ENCODE data around the gene PPP1R3C. TPM values are rescaled to one million over a fixed set of nuclear protein-coding genes. Genes with fewer than 3 reads are reported as not detected.

PPP1R3C gene
- polyA plus RNA-seq, 1 donor from 2014 or later: 0.51 TPM

DNA sequence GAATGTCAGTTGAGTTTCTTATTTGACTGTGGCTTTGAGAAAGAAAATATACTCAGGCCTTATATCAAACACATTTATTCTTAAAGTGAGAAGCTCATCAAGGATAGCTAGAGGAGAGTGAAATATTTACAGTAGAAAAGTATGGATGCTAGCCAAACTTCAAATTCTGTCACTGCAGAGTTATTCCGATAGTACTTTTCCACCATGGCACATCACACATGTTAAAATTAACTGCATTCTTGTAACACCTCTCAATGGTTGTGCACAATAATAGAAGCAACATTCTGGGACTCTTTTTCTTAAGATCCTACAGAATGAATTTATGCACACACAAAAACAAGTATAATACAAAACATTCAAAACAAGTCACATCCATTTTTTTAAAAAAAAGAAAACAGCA, 4.5 kb downstream of the PPP1R3C start:
- no peaks in the 10 kb centered on the region for H3F3A ChIP-seq (ENCODE audit: insufficient read depth, low read length, poor library complexity, severe bottlenecking)

DNA sequence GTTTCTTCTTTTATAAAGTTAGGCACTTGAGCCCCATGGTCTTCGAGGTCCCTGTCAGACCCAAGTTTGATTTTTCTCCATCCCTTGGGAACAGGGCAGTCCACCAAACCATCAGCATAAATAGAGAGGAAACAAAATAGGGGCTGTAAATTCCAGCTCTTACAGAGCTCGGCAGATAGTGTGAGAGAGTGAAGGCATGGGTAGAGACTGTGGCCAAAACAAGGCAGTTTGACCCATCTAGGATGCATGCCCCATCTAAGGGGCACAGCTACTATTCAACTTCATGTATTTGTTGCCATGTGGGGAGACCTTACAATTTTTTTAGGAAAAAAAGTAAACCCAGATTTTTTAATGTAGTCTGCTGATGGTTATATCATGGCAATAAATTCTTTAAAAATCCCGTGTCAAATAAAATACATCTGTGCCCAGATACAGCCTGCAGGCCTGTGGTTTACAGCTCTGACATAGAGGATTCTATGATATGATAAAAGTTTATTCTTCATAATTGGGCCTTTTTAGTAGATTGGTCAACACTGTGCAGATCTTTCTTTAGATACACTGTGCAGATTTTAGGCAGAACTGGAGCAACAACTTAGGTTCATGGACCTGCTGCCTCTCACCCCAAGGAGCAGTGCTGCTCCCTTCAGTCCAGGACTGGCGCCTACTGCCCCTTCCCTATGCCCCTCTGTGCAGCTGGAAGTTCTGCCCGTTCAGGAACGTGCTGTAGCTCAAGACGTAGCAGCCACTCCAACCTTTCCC, 5.3 kb downstream of the PPP1R3C start:
- Histone ChIP-seq H3K36me3 (ENCODE audit: insufficient read depth, low read length) (no peaks in the 10 kb centered on the region), H3K4me2 (ENCODE audit: low read length) (no peak overlapping the region), H3K9me2 (ENCODE audit: insufficient read depth, low read length) (no peaks in the 10 kb centered on the region), H3K9me3 (ENCODE audit: low read length) (no peaks in the 10 kb centered on the region), H2AFZ (ENCODE audit: low read depth, low read length) (no peak overlapping the region), H4K20me1 (ENCODE audit: insufficient read depth) (no peaks in the 10 kb centered on the region), H3K9ac (ENCODE audit: low read length) (no peak overlapping the region), H3K27me3 (ENCODE audit: insufficient read depth, low read depth, low read length) (no peaks in the 10 kb centered on the region), H3F3A (ENCODE audit: insufficient read depth, low read length, poor library complexity, severe bottlenecking) (no peaks in the 10 kb centered on the region), H3K4me3 (ENCODE audit: low read length) (no peak overlapping the region), H3K27ac (ENCODE audit: low read length) (no peak overlapping the region), H3K79me2 (replicated peaks; ENCODE audit: insufficient read depth, low read length) (no peaks in the 10 kb centered on the region)
- TF ChIP-seq SMC3 (conservative IDR thresholded peaks at IDR 0.05; ENCODE audit: poor library complexity) (no peak), EZH2 (IDR thresholded peaks at IDR 0.05; ENCODE audit: borderline replicate concordance, insufficient read depth, low read length, poor library complexity, severe bottlenecking) (no peak), MXI1 (conservative IDR thresholded peaks at IDR 0.05; ENCODE audit: poor library complexity, severe bottlenecking) (no peak), EP300 (conservative IDR thresholded peaks at IDR 0.05; ENCODE audit: poor library complexity, severe bottlenecking) (no peak), RAD21 (conservative IDR thresholded peaks at IDR 0.05) (no peak), TAF1 (IDR thresholded peaks at IDR 0.05; ENCODE audit: low read depth) (no peak), POLR2AphosphoS5 (IDR thresholded peaks at IDR 0.05) (no peak)
- TF ChIP-seq, protein P1, sequence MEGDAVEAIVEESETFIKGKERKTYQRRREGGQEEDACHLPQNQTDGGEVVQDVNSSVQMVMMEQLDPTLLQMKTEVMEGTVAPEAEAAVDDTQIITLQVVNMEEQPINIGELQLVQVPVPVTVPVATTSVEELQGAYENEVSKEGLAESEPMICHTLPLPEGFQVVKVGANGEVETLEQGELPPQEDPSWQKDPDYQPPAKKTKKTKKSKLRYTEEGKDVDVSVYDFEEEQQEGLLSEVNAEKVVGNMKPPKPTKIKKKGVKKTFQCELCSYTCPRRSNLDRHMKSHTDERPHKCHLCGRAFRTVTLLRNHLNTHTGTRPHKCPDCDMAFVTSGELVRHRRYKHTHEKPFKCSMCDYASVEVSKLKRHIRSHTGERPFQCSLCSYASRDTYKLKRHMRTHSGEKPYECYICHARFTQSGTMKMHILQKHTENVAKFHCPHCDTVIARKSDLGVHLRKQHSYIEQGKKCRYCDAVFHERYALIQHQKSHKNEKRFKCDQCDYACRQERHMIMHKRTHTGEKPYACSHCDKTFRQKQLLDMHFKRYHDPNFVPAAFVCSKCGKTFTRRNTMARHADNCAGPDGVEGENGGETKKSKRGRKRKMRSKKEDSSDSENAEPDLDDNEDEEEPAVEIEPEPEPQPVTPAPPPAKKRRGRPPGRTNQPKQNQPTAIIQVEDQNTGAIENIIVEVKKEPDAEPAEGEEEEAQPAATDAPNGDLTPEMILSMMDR (IDR thresholded peaks at IDR 0.05; ENCODE audit: poor library complexity, severe bottlenecking): no peak
- TF ChIP-seq, protein P2, sequence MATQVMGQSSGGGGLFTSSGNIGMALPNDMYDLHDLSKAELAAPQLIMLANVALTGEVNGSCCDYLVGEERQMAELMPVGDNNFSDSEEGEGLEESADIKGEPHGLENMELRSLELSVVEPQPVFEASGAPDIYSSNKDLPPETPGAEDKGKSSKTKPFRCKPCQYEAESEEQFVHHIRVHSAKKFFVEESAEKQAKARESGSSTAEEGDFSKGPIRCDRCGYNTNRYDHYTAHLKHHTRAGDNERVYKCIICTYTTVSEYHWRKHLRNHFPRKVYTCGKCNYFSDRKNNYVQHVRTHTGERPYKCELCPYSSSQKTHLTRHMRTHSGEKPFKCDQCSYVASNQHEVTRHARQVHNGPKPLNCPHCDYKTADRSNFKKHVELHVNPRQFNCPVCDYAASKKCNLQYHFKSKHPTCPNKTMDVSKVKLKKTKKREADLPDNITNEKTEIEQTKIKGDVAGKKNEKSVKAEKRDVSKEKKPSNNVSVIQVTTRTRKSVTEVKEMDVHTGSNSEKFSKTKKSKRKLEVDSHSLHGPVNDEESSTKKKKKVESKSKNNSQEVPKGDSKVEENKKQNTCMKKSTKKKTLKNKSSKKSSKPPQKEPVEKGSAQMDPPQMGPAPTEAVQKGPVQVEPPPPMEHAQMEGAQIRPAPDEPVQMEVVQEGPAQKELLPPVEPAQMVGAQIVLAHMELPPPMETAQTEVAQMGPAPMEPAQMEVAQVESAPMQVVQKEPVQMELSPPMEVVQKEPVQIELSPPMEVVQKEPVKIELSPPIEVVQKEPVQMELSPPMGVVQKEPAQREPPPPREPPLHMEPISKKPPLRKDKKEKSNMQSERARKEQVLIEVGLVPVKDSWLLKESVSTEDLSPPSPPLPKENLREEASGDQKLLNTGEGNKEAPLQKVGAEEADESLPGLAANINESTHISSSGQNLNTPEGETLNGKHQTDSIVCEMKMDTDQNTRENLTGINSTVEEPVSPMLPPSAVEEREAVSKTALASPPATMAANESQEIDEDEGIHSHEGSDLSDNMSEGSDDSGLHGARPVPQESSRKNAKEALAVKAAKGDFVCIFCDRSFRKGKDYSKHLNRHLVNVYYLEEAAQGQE (IDR thresholded peaks at IDR 0.05; ENCODE audit: borderline replicate concordance): no peak

More for the DNA sequence above, 4.5 kb downstream of the PPP1R3C start:
- Histone ChIP-seq H3K4me2 (ENCODE audit: low read length) (no peak overlapping the region), H3K9me3 (ENCODE audit: low read length) (no peaks in the 10 kb centered on the region), H3K9ac (ENCODE audit: low read length) (no peak overlapping the region), H3K79me2 (replicated peaks; ENCODE audit: insufficient read depth, low read length) (no peaks in the 10 kb centered on the region), H3K36me3 (ENCODE audit: insufficient read depth, low read length) (no peaks in the 10 kb centered on the region), H3K9me2 (ENCODE audit: insufficient read depth, low read length) (no peaks in the 10 kb centered on the region), H3K4me3 (ENCODE audit: low read length) (no peak overlapping the region), H4K20me1 (ENCODE audit: insufficient read depth) (no peaks in the 10 kb centered on the region), H3K27me3 (ENCODE audit: insufficient read depth, low read depth, low read length) (peaks cover 5% of the 10 kb centered on the region), H3K27ac (ENCODE audit: low read length) (no peak overlapping the region), H2AFZ (ENCODE audit: low read depth, low read length) (no peak overlapping the region)
- no peak for TF ChIP-seq MXI1 (conservative IDR thresholded peaks at IDR 0.05; ENCODE audit: poor library complexity, severe bottlenecking)
- TF ChIP-seq POLR2AphosphoS5 (IDR thresholded peaks at IDR 0.05): no peak
- no peak for TF ChIP-seq EZH2 (IDR thresholded peaks at IDR 0.05; ENCODE audit: borderline replicate concordance, insufficient read depth, low read length, poor library complexity, severe bottlenecking)
- no peak for TF ChIP-seq EP300 (conservative IDR thresholded peaks at IDR 0.05; ENCODE audit: poor library complexity, severe bottlenecking)
- TF ChIP-seq, protein P2 (IDR thresholded peaks at IDR 0.05; ENCODE audit: borderline replicate concordance): no peak
- no peak for TF ChIP-seq SMC3 (conservative IDR thresholded peaks at IDR 0.05; ENCODE audit: poor library complexity)
- no peak for TF ChIP-seq RAD21 (conservative IDR thresholded peaks at IDR 0.05)
- no peak for TF ChIP-seq TAF1 (IDR thresholded peaks at IDR 0.05; ENCODE audit: low read depth)
- TF ChIP-seq, protein P1 (IDR thresholded peaks at IDR 0.05; ENCODE audit: poor library complexity, severe bottlenecking): no peak
